DMS 273 (cell line): ENCODE results near the gene SAMD8.
"Not testable (repeated sequence)": the region's sequence is repeated elsewhere in the genome, so short reads cannot be mapped to it uniquely, and the experiment has no call there.

Experiments
- DNase-seq: peaks from one replicate; lab custom pipeline; 2025; ENCODE audit not compliant: unreplicated experiment; lab: John Stamatoyannopoulos, UW

SAMD8 gene

DNA sequence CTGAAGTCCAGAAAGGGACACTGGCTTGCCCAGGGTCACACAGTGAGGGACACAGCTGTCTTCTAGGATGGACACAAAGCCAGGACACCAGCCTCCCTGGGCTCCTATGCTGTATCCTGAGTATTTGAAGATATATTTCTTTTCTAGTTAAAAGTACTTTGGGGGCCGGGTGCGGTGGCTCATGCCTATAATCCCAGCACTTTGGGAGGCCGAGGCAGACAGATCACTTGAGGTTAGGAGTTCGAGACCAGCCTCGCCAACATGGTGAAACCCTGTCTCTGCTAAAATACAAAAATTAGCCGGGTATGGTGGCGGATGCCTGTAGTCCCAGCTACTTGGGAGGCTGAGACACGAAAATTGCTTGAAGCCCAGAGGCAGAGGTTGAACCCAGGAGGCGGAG lies 4.6 kb upstream of the SAMD8 start:
- not testable (repeated sequence) for DNase-seq

DNA sequence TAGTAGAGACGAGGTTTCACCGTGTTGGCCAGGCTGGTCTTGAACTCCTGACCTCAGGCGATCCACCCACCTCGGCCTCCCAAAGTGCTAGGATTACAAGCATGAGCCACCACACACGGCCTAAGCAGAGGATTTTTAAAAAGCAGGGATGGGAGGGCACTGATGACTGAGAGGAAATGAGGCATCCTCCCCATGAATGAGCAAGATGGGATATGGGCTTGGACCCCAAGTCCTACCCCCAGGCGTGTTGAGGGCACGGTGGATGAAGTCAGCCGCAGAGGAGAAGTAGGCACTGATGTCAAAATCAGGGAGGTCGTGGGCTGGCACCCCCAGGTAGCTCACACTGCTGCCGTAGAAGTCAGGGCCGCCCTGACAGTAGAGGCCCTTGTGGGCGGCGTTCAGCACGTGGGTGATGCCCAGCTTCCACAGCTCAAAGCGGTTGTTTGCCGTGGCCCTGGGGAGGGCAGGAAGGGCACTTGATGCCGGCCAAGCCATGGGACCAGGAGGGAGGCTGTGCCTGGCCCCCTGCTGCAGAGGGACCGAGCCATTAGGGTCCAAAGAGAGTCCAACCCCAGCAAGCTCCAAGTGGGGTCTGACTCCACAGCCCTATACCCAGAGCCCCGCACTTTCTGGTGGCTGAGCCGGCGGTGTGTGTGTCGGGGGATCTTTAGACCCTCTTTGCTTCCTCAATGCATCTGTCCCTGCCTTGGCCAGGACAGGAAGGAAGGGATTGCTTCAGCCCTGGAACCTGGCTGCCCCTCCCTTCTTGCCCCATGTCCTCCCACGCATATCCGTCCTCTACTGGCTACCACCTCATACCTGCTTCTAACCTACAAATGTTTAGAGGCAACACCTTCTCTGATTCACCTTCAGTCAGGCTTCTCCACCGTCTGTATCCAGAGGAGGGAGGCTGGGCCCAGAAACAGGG lies 3.4 kb upstream of the SAMD8 start:
- no peak for DNase-seq

DNA sequence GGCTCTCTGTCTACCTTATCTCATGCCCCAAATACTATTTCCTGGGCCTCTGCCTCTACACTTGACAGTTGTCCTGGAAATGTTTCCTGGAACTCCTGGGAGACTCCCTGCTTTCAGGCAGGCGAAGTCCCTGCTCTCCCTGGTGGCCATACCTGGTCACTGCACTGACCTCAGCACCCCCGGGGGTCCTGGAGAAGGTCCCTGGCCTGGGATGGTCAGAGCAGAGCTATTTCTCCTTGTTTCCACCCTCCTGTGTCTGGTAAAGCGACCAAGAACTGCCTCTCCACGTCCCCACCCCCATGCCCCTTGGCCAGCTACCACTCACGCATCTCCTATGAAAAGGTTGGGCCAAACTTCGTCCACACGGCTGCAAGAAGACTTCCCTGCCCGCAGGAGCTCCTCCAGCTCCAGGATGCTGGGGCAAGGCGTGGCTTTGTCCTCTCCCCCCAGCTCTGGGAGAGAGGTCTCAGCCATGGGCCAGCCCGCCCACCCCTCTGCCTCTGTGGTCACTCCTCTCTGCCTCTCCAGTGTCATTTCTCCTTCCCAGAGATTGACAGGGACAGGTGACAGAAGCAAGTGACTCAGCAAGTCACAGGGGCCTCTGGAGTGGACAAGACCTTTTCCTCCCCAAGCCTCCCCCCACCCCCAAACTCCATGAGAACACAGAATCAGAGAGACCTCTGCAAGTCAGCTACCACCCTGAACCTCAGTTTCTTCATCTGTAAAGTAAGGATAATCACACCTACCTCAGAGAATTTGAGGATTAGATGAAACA lies 2.6 kb upstream of the SAMD8 start:
- peak; percentile 60 for DNase-seq

DNA sequence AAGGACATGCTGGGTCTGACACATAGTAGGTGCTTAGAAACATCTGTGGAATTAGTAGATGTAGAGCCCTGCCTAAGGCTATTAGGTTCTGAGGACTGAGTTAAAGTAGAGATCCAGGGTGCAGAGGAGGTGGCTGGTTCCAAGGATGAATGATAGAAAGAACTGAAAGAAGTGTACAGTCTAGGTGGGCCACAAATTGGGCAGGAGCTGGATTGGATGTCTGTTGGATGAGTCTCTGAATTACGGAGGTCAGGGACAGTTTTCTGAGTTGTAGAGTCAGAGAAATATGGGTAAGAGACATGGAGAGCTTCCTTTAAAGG lies 2.0 kb upstream of the SAMD8 start:
- no peak for DNase-seq

- peak; percentile 10 for DNase-seq
Measured at GRCh38 chr10:75110006-75110632, 1.3 kb upstream of the SAMD8 start.

DNA sequence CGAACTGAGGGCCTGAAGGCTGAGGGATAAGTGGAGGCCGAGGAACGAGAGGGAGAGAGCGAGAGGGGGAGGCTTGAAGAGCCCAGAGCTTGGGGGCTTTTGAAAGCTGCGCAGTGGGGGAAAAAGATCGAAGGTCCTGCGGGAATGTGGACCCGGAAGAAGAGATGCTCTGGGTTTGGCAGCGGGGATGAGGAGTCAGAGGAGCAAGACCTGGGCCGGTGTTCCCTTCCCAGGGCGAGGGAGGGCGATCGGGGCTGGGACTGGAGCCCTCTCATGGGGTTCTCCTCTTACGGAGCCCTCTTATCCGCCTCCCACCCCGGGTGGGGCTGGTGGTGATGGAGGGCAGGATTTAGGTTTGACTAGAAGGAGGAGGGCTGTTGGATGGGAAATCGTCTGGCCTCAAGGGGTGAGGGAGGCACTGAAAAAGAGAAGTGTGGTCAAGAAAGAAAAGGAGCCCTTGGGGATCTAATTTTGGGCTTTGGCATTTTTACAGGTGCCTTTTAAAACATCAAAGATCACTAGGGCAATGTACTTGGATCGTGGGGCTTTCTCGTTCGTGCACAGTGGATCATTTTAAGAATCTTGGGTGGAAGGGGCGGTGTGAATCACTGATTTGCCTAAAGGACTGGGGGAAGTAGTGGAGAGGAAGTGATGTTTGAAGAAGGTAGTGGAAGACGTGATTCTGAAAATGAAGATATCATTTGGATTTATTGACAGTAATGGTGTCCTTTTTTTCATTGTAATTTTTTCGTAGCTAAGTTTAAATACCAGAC lies 637 bp downstream of the SAMD8 start:
- peak; percentile 80 for DNase-seq

DNA sequence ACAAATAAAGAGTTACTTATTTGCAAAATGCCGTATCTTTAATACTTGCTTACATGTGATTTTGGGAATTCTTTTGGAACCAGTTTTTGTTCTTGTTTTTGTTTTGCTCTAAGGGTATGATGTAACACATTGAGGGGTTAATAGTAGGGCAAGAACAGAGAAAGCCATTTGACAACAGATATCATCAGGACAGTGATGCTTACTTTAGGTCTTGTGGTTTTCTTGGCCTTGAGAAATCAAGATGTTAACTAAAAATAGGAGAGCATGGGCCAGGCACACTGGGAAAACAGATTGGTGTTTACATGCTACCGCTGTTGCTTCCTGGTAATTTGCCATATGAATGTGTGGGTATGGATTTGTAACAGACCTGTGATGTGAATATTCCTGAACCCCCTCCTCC lies 3.7 kb downstream of the SAMD8 start:
- no peak for DNase-seq

GRCh38 chr10:75116941-75117775 lies 5.7 kb downstream of the SAMD8 start:
- DNase-seq: not testable (repeated sequence)

GRCh38 chr10:75117995-75118394 lies 6.5 kb downstream of the SAMD8 start:
- DNase-seq: no peak

GRCh38 chr10:75119444-75120066 lies 8.1 kb downstream of the SAMD8 start:
- not testable (repeated sequence) for DNase-seq

DNA sequence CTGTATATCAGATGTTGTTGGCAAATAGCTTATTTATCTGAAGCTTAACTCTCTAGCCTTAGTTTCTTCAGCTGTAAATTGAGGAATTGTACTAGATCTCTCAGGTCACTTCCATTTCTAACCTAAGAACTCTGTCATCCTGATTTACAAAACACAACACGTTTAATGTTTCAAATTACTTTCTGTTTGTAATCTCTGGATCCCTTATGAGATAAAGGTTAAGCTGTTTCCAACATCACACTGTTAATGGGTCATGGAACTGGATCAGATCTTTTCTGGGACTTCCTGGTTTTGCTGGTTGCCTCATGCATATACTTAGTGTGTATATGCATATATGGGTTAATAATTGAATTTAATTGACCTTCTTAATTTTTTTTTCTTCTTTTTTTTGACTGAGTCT lies 9.9 kb downstream of the SAMD8 start:
- DNase-seq: no peak

GRCh38 chr10:75122505-75122904 lies 11.0 kb downstream of the SAMD8 start:
- no peak for DNase-seq

DNA sequence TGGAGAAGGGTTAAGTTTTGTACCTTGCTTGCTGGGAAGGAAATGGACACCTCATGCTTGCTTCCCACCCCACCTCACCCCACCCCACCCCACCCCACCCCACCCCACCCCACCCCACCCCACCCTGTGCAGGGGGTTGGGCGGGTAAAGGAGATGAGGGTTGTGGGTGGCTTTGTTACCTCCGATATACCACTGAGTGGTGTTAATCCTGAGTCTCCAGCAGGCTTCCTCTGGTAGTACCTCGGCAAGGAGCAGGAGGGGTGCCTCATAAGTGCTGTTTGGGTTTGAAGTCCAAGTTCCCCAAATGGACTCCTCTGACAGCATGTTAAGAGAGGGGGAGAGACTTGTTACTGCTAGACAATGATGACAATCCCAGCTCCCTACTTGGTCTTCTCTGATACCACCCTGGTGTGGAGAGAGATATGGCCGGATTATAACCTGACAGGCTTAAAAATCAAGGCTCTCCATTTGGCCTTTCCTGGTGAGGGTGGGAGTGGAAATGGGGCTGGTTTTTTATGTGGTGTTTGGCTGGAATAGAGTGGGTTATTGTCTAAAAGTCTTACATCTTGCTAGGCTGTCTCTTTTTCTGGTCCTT lies 11.7 kb downstream of the SAMD8 start:
- no peak for DNase-seq

- DNase-seq: no peak
Measured at GRCh38 chr10:75126277-75126676, 14.8 kb downstream of the SAMD8 start.

- DNase-seq: no peak
Measured at GRCh38 chr10:75127471-75127870, 16.0 kb downstream of the SAMD8 start.

- not testable (repeated sequence) for DNase-seq
Measured at GRCh38 chr10:75128985-75129384, 17.5 kb downstream of the SAMD8 start.

GRCh38 chr10:75129537-75129936 lies 18.1 kb downstream of the SAMD8 start:
- DNase-seq: no peak

DNA sequence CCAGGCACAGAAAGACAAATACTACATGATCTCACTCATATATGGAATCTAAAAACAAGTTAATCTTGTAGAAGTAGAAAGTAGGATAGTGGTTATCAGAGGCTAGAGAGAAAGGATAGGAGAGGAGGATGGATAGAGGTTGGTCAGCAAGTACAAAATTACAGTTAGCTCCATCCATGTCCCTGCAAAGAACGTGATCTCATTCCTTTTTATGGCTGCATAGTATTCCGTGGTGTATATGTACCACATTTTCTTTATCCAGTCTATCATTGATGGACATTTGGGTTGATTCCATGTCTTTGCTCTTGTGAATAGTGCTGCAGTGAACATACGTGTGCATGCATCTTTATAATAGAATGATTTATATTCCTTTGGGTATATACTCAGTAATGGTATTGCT lies 22.2 kb downstream of the SAMD8 start:
- not testable (repeated sequence) for DNase-seq

DNA sequence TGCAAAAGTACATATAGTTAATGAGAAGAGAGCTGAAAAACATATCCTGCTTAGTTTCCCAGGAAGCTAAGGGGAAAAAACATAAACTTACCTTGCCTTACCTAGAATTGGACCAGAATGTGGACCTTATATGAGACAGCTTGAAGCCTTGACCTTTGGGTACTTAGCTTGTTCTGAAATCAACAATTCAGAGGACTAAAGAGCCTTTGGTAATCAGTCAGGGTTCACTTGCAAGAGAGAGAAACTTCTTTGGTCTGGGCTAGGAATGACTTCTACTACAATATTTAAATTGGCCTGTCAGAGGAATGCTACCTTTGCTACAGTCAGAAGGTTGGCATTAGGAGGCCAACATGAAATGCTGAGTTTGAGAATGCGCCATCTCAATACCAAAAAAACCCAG lies 24.9 kb downstream of the SAMD8 start:
- no peak for DNase-seq
